Activated CD8-positive, alpha-beta memory T cell treated with anti-CD3 and anti-CD28 coated beads, Interleukin-2, amount 50 U/mL, for 4 hours (primary cell): Measurements from ENCODE around the gene MCRS1.
"Not testable (repeated sequence)": the region's sequence is repeated elsewhere in the genome, so short reads cannot be mapped to it uniquely, and the experiment has no call there.

Source experiments
- DNase-seq: peaks from one replicate; pipeline ENCODE4 v3.0.0-alpha.2; 2020

Gene MCRS1

DNA sequence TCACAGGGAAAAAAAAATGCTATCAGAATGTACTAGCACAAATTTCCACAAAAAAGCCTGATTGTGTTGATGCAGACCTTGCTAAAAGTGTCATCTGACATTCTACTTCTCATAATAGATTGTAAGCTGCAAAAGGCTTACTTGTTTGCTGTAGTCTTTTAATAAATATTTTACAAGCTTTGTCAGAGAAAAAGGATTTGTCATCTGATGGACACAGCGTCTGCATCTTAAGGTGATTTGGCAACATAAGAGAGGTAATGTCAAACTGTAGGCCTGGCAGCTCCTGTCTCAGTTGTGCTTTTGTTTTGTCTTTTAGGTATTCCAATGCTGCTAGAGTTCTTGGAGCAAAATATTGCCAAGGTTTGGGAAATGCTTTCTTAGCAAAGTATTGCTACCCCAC lies 55.4 kb downstream of the MCRS1 start:
- no peak for DNase-seq

DNA sequence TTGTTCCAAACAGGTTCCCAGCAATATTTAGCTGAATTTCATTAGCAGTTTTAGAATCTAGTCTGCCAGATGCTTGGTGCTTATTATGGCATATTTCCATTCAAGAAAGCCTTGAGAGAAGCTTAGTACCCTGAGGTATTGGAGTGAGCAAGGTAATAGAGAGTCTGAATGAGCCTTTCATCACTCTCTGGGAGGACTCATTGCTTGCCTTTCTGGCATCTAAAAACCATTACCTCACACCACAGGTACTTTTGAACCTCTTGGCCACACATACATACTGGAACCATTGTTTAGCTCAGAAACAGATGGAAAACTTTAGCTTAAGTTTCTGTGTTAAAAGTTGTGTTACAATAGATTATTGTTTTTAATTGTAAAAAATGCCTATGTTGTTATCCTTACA lies 56.5 kb downstream of the MCRS1 start:
- DNase-seq: no peak

DNA sequence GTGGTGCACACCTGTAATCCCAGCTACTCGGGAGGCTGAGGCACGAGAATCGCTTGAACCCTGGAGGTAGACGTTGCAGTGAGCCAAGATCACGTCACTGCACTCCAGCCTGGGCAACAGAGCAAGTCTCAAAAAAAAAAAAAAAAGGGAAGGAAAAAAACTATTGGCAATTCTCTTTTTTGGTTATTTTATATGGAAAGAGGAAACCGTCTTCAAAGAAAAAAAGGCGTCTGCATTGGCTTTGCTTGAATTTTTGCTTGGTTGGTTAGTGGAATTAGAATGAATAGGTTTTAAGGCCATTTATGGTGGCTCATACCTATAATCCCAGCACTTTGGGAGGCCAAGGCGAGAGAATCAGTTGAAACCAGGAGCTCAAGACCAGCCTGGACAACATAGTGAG lies 58.3 kb downstream of the MCRS1 start:
- DNase-seq: not testable (repeated sequence)
